ENCODE results near the gene ARAP3.
"Not testable (repeated sequence)": the region's sequence is repeated elsewhere in the genome, so short reads cannot be mapped to it uniquely, and the experiment has no call there.

Gene ARAP3

DNA sequence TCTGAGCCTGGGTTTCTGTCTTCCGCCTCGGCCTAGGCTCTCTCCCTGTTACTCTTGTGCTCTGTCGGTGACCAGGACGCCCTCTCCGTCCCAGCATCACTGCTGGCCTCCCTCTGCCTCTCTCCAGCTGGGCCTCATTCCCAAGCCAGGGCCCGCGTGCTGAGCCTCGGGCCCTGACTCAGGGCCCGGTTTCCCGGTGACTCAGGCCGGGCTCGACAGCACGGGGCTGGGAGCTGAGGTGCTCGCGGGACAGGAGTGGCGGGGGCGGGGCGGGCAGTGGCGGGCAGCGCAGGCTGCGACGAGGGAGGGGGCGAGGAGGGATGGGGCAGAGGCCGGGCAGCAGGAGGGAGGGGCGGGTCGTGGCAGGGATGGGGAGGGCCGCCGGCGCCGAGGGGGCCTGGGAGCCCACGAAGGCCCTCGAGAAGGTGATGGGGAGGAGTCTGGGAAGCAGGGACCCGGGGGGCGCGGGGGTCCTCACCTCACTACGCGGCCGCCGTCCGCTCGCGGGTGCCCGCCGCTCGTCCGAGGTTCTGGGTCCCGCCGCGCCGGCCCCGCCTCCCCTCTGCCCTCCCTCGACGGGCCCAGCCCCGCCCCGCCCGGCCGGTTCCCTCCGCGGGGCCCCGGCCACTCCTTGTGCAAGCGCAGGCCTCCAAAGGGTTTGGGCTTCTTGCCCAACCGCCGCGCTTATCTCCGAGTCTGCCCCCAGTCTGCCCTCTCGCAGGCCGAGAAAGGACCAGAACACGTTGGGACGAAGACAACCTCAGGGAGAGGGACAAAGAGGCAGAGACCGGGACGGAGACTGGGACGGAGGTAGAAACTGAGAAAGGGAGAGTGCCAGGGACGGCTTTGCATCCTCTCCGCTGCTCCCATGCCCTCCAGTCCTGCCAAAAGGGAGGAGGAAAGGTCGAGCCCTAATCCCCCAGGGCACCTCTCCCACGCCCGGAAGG is at the start of gene ARAP3:
Gene ARAP3 (minus strand): TSS at position 536 of the 947 bp plus-strand sequence. CDS start 1,744 bp downstream, outside the sequence.
- peak; percentile 77 for DNase-seq

DNA sequence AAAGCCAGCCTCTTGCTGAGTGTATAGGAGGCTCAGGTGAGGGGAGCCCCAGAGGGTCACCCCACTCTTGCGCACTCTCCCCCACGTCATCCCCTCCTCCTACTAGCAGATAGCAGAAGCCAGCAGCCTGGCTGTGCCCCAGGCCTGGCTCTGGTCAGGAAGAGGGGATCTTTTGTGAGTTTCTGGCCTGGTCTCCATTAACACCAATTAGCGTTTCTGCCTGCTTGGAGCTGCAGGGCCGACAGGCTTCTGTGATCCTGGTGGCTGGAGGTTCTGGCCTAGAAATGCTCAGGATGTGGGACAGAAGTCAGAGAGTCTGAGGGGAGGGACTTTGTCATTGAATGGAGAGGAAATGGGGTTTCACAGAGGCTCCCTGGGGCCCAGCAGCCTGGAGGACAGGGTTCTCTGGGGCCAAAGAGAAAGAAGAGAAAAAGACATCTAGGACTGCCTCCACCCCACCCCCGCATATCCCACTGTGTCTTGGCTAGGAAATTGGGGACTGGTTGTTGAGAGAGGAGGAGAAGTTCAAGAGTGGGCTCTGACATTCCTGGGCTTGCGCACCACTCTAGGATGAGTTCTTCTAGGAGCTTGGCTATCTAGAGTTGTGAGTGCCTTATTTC is 47.5 kb upstream of the ARAP3 start:
- DNase-seq, result no peak

DNA sequence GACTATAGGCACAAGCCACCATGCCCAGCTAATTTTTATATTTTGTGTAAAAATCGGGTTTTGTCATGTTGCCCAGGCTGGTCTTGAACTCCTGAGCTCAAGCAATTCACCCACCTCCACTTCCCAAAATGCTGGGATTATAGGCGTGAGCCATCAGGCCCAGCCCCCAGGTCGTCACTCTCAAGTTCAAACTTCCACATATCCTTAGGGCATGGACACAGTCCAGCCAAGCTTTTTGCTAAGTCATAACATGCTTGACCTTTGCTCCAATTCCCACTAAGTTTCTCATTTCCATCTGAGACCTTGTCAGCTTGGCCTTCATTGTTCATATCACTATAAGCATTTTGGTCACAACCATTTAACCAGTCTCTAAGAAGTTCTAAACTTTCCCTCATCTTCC is 43.9 kb upstream of the ARAP3 start:
- DNase-seq, result no peak

GRCh38 chr5:141725174-141725573 is 43.1 kb upstream of the ARAP3 start:
- not testable (repeated sequence) for DNase-seq

DNA sequence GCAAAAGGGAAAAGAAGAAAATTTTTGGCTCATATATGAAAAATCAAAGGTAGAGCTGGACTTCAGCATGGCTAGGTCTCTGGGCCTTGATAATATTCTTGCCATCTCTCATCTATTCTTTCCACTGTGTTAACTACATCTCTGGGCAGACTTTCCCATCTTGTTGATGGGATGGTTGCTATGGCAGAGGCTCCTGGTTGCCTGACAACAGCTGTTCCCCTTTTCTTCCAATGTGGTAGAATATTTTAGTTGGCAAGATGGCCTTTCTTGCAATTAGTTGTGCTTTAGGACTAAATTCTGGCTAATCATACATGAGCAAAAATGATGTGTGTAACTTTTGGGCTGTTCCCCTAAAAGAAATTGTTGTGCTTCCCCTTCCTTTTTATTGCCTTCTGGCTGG is 40.2 kb upstream of the ARAP3 start:
- no peak for DNase-seq

GRCh38 chr5:141717043-141717442 is 35.0 kb upstream of the ARAP3 start:
- no peak for DNase-seq

- no peak for DNase-seq
These were observed 34.4 kb upstream of the ARAP3 start for GRCh38 chr5:141716468-141716867.

DNA sequence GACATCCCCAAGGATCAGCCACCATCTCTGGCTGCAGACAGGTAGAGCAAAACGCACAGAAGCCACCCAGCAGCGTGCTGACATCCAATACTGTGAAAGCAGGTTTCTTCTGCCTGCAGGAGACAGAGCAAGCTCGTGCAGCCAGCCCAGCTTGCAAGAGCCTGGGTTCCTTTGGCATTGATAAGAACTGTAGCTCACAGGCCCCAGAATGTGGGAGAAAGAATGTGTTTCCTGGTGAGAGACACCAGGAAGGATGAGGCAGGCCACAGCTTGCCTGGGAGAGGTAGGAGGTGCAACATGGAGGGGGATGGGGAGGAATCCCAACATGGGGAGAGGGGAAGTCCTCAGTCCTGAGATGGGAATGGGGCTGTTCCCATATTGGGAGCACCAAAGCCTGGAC is 34.0 kb upstream of the ARAP3 start:
- DNase-seq, result no peak

- DNase-seq, result no peak
These were observed 33.4 kb upstream of the ARAP3 start for GRCh38 chr5:141715346-141715905.

DNA sequence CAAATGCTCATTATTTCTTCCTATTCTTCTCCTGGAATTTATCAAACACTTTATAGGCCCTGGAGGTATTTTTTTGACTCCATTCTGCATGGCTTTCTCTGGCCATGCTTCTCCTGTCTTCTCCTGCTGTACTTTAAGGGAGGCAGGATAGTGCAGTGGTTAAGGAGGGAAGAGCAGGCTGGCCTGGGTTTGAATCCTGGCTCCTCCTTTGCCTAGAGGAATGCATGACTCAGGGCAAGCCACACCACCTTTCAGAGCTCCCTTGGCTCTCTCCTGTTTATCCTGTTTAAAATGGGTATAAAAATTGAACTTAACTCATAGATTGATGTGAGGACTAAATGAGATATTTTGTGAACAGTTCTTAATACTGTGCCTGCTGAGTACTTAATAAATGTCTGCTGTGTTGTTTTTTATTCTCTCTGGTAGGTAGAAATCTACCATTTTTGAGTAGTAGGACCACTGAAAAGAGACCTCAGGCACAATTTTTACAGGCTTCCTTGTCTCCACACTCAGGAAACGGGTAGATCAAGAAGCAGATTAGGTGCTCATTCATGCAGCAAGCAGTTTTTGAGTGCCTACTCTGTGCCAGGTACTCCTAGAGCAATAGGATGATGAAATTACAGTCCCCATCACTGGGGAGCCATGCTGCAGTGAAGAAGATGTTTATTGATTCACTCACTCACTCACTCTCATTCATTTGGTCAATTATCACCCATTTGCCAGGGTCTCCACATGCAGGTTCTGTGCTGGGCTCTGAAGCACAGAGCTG is 32.7 kb upstream of the ARAP3 start:
- DNase-seq, result no peak

GRCh38 chr5:141713616-141714309 is 31.7 kb upstream of the ARAP3 start:
- no peak for DNase-seq

GRCh38 chr5:141711687-141712086 is 29.7 kb upstream of the ARAP3 start:
- no peak for DNase-seq

GRCh38 chr5:141709699-141710267 is 27.8 kb upstream of the ARAP3 start:
- no peak for DNase-seq

DNA sequence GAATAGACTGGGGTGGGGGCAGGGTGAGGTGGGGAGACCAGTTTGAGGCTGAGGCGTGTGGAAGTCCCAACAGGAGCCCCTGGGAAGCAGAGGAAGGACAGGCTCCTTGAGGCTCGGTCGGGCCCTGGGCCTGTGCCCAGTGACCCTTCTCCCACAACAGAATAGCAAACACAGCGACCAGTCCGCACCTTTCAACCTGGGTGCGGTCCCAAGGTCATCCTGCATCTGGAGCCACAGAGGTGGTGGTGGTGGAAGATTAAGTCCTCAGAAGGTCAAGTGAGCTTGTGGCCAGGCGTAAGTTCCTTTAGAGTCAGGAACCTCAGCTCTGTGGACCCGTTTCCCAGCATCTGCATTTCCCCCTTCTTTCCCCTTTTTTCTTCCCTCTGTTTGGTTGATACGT is 26.0 kb upstream of the ARAP3 start:
- DNase-seq, result no peak

DNA sequence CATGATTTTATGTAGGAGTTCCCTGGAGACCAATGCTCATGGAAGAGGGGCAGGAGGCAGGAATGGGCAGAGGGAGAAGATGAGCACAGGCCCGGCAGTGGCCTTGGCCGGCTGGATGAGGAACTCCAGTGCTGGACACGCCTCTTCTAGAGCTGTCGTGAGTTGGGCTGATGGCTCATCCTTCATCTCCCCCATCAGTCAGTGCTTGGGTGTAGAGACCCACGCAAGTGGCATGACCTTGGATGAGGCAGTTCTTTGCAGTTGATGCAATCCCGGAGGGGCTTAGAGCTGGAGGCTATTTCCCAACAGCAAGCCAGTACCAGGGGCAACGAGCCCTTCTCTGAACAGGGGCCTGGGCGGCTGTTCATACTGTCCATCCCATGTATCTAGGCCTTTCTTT is 25.5 kb upstream of the ARAP3 start:
- DNase-seq, result no peak

GRCh38 chr5:141706121-141706520 is 24.1 kb upstream of the ARAP3 start:
- no peak for DNase-seq

GRCh38 chr5:141705469-141705868 is 23.4 kb upstream of the ARAP3 start:
- DNase-seq, result peak; percentile 58

GRCh38 chr5:141704782-141705297 is 22.8 kb upstream of the ARAP3 start:
- DNase-seq, result no peak

DNA sequence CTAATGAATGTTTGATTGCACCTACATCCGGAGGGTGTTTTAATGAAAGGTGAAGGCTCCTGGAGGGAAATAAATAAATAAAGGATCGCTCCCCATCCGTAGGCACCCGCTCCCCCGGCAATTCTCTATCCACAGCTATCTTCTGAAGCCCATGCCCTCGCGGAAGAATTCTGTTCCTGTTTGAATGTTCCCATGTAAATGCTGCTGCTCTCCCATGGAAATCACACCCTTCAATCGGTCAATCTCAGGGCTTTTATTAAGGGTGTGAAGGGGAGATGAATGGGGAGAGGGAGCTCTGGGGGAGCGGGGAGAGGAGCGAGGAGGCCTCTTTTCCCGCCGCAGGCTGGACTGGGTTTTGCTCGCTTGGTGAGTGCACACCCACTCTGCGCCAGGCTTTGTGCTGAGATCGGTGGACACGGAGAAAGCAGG is 21.1 kb upstream of the ARAP3 start:
- DNase-seq, result no peak

- DNase-seq, result no peak
These were observed 19.5 kb upstream of the ARAP3 start for GRCh38 chr5:141701360-141702119.

GRCh38 chr5:141697586-141697985 is 15.6 kb upstream of the ARAP3 start:
- no peak for DNase-seq
